Neuronal stem cell (in vitro differentiated cells): ENCODE measurements around the gene MOAP1.
A peak's percentile ranks its signal among the peaks of the same experiment; 100 is the strongest.

Experiments
- DNase-seq: peaks from one replicate; pipeline ENCODE4 v3.0.0-alpha.2; 2013; ENCODE audit warnings: low spot score
- H2AFZ ChIP-seq: one replicate; pipeline ENCODE4 v1.6.1; 2013; ENCODE audit warnings: mild to moderate bottlenecking, low read length, inconsistent platforms
- H2AK5ac ChIP-seq: 2 replicates; pipeline ENCODE4 v1.6.1; 2013; ENCODE audit warnings: low read depth, mild to moderate bottlenecking, inconsistent platforms, low read length, moderate library complexity, mixed read lengths
- H2BK120ac ChIP-seq: 2 replicates; pipeline ENCODE4 v1.6.1; 2013; ENCODE audit warnings: low read depth, mild to moderate bottlenecking, inconsistent platforms, low read length, moderate library complexity, mixed read lengths
- H2BK12ac ChIP-seq: one replicate; pipeline ENCODE4 v1.6.1; 2013; ENCODE audit warnings: low read length, inconsistent platforms
- H2BK15ac ChIP-seq: 2 replicates; pipeline ENCODE4 v1.6.1; 2013; ENCODE audit warnings: mild to moderate bottlenecking, low read length, inconsistent platforms, mixed read lengths
- H2BK5ac ChIP-seq: one replicate; pipeline ENCODE4 v1.6.1; 2013; ENCODE audit warnings: inconsistent platforms, mild to moderate bottlenecking, low read length, moderate library complexity
- H3K14ac ChIP-seq: one replicate; pipeline ENCODE4 v1.6.1; 2013; ENCODE audit warnings: low read length, inconsistent platforms
- H3K18ac ChIP-seq: 2 replicates; pipeline ENCODE4 v1.6.1; 2013; ENCODE audit warnings: low read length, inconsistent platforms
- H3K23ac ChIP-seq: 2 replicates; pipeline ENCODE4 v1.6.1; 2013; ENCODE audit warnings: low read depth, mild to moderate bottlenecking, mixed read lengths, low read length, inconsistent platforms; ENCODE audit not compliant: poor library complexity
- H3K27ac ChIP-seq: replicated peaks from 3 replicates; pipeline ENCODE4 v1.5.1; 2013; ENCODE audit warnings: low read length, inconsistent platforms
- H3K27me3 ChIP-seq, 3 experiments: 2 replicates each; pipeline ENCODE4 v1.6.1; 2013; ENCODE audit warnings: low read length in 3 of 3, mild to moderate bottlenecking in 2 of 3, inconsistent platforms in 1 of 3, low read depth in 1 of 3, mixed read lengths in 1 of 3, moderate library complexity in 1 of 3; ENCODE audit not compliant: control insufficient read depth in 3 of 3, insufficient read depth in 3 of 3
- H3K36me3 ChIP-seq, 2 donors: replicated peaks in 1 of 2; 2 replicates each; pipeline ENCODE4 v1.6.1; 2013; ENCODE audit warnings: low read length in 2 of 2; ENCODE audit not compliant: control insufficient read depth in 2 of 2, insufficient read depth in 2 of 2
- H3K4ac ChIP-seq: 2 replicates; pipeline ENCODE4 v1.6.1; 2013; ENCODE audit warnings: inconsistent platforms, mild to moderate bottlenecking, low read length, moderate library complexity
- H3K4me1 ChIP-seq, 2 donors: 1 replicate in 1 of 2; 2 replicates in 1 of 2; pipeline ENCODE4 v1.6.1; 2013; ENCODE audit warnings: low read length in 2 of 2, low read depth in 1 of 2; ENCODE audit not compliant: control insufficient read depth in 2 of 2, insufficient read depth in 1 of 2
- H3K4me2 ChIP-seq: one replicate; pipeline ENCODE4 v1.6.1; 2013; ENCODE audit warnings: mild to moderate bottlenecking, low read length, inconsistent platforms; ENCODE audit not compliant: insufficient read depth, poor library complexity, severe bottlenecking
- H3K4me3 ChIP-seq, 2 donors: 2 replicates each; pipeline ENCODE4 v1.5.1; 2013; ENCODE audit warnings: low read length in 2 of 2, mild to moderate bottlenecking in 2 of 2, inconsistent platforms in 1 of 2, moderate library complexity in 1 of 2
- H3K79me1 ChIP-seq: one replicate; pipeline ENCODE4 v1.6.1; 2013; ENCODE audit warnings: low read depth, mild to moderate bottlenecking, inconsistent platforms, low read length, moderate library complexity
- H3K9ac ChIP-seq: one replicate; pipeline ENCODE4 v1.6.1; 2013; ENCODE audit warnings: mild to moderate bottlenecking, low read depth, low read length, inconsistent platforms; ENCODE audit not compliant: poor library complexity
- H3K9me3 ChIP-seq, 2 donors: replicated peaks in 1 of 2; 2 replicates each; pipeline versions ENCODE3 to v1.6.1; 2013; ENCODE audit warnings: low read length in 2 of 2, mild to moderate bottlenecking in 2 of 2, inconsistent platforms in 1 of 2, low read depth in 1 of 2, mixed read lengths in 1 of 2, moderate library complexity in 1 of 2; ENCODE audit not compliant: control insufficient read depth in 2 of 2, insufficient read depth in 1 of 2
- H4K8ac ChIP-seq: one replicate; pipeline ENCODE4 v1.6.1; 2013; ENCODE audit warnings: low read depth, mild to moderate bottlenecking, inconsistent platforms, low read length, moderate library complexity
- H4K91ac ChIP-seq: one replicate; pipeline ENCODE4 v1.6.1; 2013; ENCODE audit warnings: low read length, low read depth, mild to moderate bottlenecking, inconsistent platforms; ENCODE audit not compliant: poor library complexity
- WGBS, 2 donors: extraction: QIAGEN DNeasy Blood & Tissue Kit; methylation state at CpG; one replicate each; pipeline ENCODE4 v1.1.7; 2013; ENCODE audit warnings: missing lambda C conversion rate in 2 of 2, mixed read lengths in 1 of 2; ENCODE audit not compliant: insufficient read length in 2 of 2, insufficient replicate concordance in 1 of 2; ENCODE audit errors: extremely low coverage in 2 of 2; 5-methylcytosine and 5-hydroxymethylcytosine counted together

The MOAP1 gene

GRCh38 chr14:93155667-93156066 lies 29.0 kb downstream of the MOAP1 start:
- Histone ChIP-seq H2BK120ac (no peak overlapping the region), H2BK5ac (no peak overlapping the region), H3K36me3 (no peaks in the 10 kb centered on the region), H2BK15ac (no peak overlapping the region), H3K23ac (no peak overlapping the region), H4K91ac (no peak overlapping the region), H3K18ac (no peak overlapping the region), H3K27ac (no peak overlapping the region), H3K27me3 (no peaks in the 10 kb centered on the region), H3K4ac (no peak overlapping the region), H3K4me1 (peaks cover under 1 to 2% of the 10 kb centered on the region in 2 donors), H3K79me1 (no peaks in the 10 kb centered on the region), H3K14ac (no peak overlapping the region), H2BK12ac (no peak overlapping the region), H3K4me3 (no peak overlapping the region), H2AFZ (no peak overlapping the region), H3K9me3 (no peaks in the 10 kb centered on the region), H4K8ac (no peak overlapping the region), H3K9ac (no peak overlapping the region), H3K4me2 (no peak overlapping the region), H2AK5ac (no peak overlapping the region)
- no peak for DNase-seq
- no CpG with 5 or more reads among the region's 2 CpGs for WGBS, 2 donors

DNA sequence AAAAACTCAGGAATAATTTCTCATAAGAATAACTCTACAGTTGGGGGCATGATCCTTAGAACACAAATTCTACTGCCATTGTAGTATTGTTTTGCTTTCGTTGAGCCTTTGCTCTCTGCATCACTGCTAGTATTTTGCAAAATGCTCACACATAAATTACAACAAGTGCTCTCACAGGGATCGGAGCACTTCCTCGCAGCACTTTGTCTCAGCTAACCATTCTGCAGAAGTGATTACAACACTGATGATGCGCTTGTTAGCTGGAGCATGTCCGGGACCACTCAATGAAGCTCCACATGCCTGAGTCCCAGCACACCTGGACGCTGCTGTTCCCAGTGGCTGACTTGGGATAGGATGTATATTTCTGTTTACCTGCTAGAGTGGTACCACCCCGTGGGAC lies 31.6 kb downstream of the MOAP1 start:
- H4K91ac ChIP-seq: no peak overlapping the region
- H3K4me1 ChIP-seq: peaks cover 4 to 6% of the 10 kb centered on the region in 2 donors
- H4K8ac ChIP-seq: no peak overlapping the region
- no peak for DNase-seq
- no peak overlapping the region for H3K18ac ChIP-seq
- WGBS, 2 donors: no CpG with 5 or more reads among the region's 7 CpGs
- no peak overlapping the region for H2BK120ac ChIP-seq
- no peaks in the 10 kb centered on the region for H3K27me3 ChIP-seq
- no peak overlapping the region for H3K27ac ChIP-seq
- H3K4me2 ChIP-seq: no peak overlapping the region
- H3K36me3 ChIP-seq: no peaks in the 10 kb centered on the region
- no peak overlapping the region for H3K4ac ChIP-seq
- no peak overlapping the region for H2BK15ac ChIP-seq
- H2BK5ac ChIP-seq: no peak overlapping the region
- H3K14ac ChIP-seq: no peak overlapping the region
- no peak overlapping the region for H2AK5ac ChIP-seq
- H3K9me3 ChIP-seq: no peaks in the 10 kb centered on the region
- no peak overlapping the region for H2BK12ac ChIP-seq
- H3K23ac ChIP-seq: no peak overlapping the region
- H3K79me1 ChIP-seq: no peaks in the 10 kb centered on the region
- H3K4me3 ChIP-seq: no peak overlapping the region
- no peak overlapping the region for H3K9ac ChIP-seq
- no peak overlapping the region for H2AFZ ChIP-seq

- no peak overlapping the region for H3K14ac ChIP-seq
- no peak overlapping the region for H2AK5ac ChIP-seq
- no peak overlapping the region for H4K91ac ChIP-seq
- no peaks in the 10 kb centered on the region for H3K27me3 ChIP-seq
- no peak overlapping the region for H3K4me3 ChIP-seq
- H2BK5ac ChIP-seq: no peak overlapping the region
- no peak overlapping the region for H2AFZ ChIP-seq
- no peak overlapping the region for H3K4me2 ChIP-seq
- WGBS, 2 donors: no CpG with 5 or more reads among the region's 16 CpGs
- H3K18ac ChIP-seq: no peak overlapping the region
- no peaks in the 10 kb centered on the region for H3K9me3 ChIP-seq
- no peak overlapping the region for H3K4ac ChIP-seq
- no peaks in the 10 kb centered on the region for H3K36me3 ChIP-seq
- DNase-seq: no peak
- H3K27ac ChIP-seq: no peak overlapping the region
- H3K9ac ChIP-seq: no peak overlapping the region
- H4K8ac ChIP-seq: peak overlapping the region; percentile 94
- H2BK15ac ChIP-seq: no peak overlapping the region
- H2BK120ac ChIP-seq: no peak overlapping the region
- H2BK12ac ChIP-seq: no peak overlapping the region
- H3K23ac ChIP-seq: no peak overlapping the region
- peaks cover 4 to 6% of the 10 kb centered on the region in 2 donors for H3K4me1 ChIP-seq
- H3K79me1 ChIP-seq: no peaks in the 10 kb centered on the region
Measured at GRCh38 chr14:93150227-93151208, 34.2 kb downstream of the MOAP1 start.

DNA sequence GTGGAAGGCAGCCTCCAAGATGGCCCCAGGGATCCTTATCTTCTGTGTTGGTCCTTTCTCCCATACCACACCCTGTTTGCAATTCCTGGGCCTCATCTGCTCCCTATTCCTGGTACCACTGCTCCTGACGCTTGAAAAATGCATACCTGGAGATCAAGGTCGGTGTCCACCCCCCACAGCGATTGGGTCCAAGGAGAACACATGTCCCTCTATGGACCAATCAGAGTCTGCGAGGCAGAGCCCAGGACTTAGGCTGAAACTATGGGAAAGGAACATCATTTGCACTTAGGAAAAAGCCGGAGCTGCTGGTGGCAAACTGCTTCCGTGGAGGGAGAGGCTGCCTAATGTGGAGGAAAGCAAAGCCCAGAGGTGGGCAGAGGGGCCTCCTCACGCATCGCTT lies 35.7 kb downstream of the MOAP1 start:
- Histone ChIP-seq H3K14ac (no peak overlapping the region), H3K36me3 (no peaks in the 10 kb centered on the region), H3K79me1 (no peaks in the 10 kb centered on the region), H3K4me1 (peaks cover 4 to 6% of the 10 kb centered on the region in 2 donors), H3K4me3 (no peak overlapping the region), H4K91ac (no peak overlapping the region), H3K23ac (no peak overlapping the region), H3K9ac (no peak overlapping the region), H4K8ac (no peak overlapping the region), H3K4me2 (no peak overlapping the region), H3K9me3 (no peaks in the 10 kb centered on the region), H2BK5ac (no peak overlapping the region), H2BK15ac (no peak overlapping the region), H2AFZ (no peak overlapping the region), H3K18ac (no peak overlapping the region), H2BK120ac (no peak overlapping the region), H2AK5ac (no peak overlapping the region), H2BK12ac (no peak overlapping the region), H3K27me3 (no peaks in the 10 kb centered on the region), H3K27ac (no peak overlapping the region), H3K4ac (no peak overlapping the region)
- no peak for DNase-seq
- no CpG with 5 or more reads among the region's 8 CpGs for whole genome bisulfite sequencing, 2 donors
